D721Med (cell line): ENCODE data around the gene RPGR.

Experiments
- DNase-seq: peaks from one replicate; pipeline ENCODE4 v3.0.0; 2011; ENCODE audit warnings: low spot score; ENCODE audit not compliant: insufficient read length
- FAIRE-seq: peaks from 2 replicates; lab custom pipeline; 2011; peaks lifted over from hg19 to GRCh38; lab: Jason Lieb, UNC
- CTCF ChIP-seq: IDR thresholded peaks from 2 replicates; pipeline ENCODE4 v1.5.1; 2012; ENCODE audit warnings: mild to moderate bottlenecking, control low read depth; ENCODE audit not compliant: insufficient read depth; ENCODE audit errors: missing control alignments

Gene RPGR

GRCh38 chrX:38311743-38312142, 15.6 kb downstream of the RPGR start:
- DNase-seq (no peak), FAIRE-seq (no peak)
- TF ChIP-seq CTCF: no peak

- TF ChIP-seq CTCF: no peak
- no peak for DNase-seq
- no peak for FAIRE-seq
Measured at GRCh38 chrX:38305971-38306370, 21.3 kb downstream of the RPGR start.

GRCh38 chrX:38304010-38304409, 23.3 kb downstream of the RPGR start:
- FAIRE-seq (no peak), DNase-seq (no peak)
- no peak for TF ChIP-seq CTCF

- TF ChIP-seq CTCF: no peak
Measured at GRCh38 chrX:38293741-38294140, 33.6 kb downstream of the RPGR start.

GRCh38 chrX:38287674-38288073, 39.6 kb downstream of the RPGR start:
- TF ChIP-seq CTCF: no peak
- no peak for FAIRE-seq
- no peak for DNase-seq

More at GRCh38 chrX:38293741-38294140, 33.6 kb downstream of the RPGR start:
- FAIRE-seq (no peak), DNase-seq (no peak)

GRCh38 chrX:38285649-38286048, 41.7 kb downstream of the RPGR start:
- TF ChIP-seq CTCF: no peak
- DNase-seq (no peak), FAIRE-seq (no peak)

- FAIRE-seq: no peak
- no peak for DNase-seq
Measured at GRCh38 chrX:38282049-38282448, 45.3 kb downstream of the RPGR start.

More at GRCh38 chrX:38282049-38282448, 45.3 kb downstream of the RPGR start:
- TF ChIP-seq CTCF: no peak
